Left forelimb (tissue), 1 donor: ENCODE results near the gene CENPX.
A peak's percentile ranks its signal among the peaks of the same experiment; 100 is the strongest.
"Not testable (repeated sequence)": the region's sequence is repeated elsewhere in the genome, so short reads cannot be mapped to it uniquely, and the experiment has no call there.

Experiments used
- DNase-seq: peaks from one replicate; pipeline ENCODE4 v3.0.0-alpha.2; 2018; ENCODE audit warnings: low spot score

CENPX gene

GRCh38 chr17:82039695-82040299 lies 17.1 kb upstream of the CENPX start:
- DNase-seq: no peak

- not testable (repeated sequence) for DNase-seq
These were observed 16.2 kb upstream of the CENPX start for GRCh38 chr17:82038796-82039409.

GRCh38 chr17:82037889-82038195 lies 15.2 kb upstream of the CENPX start:
- DNase-seq: no peak

GRCh38 chr17:82037092-82037888 lies 14.6 kb upstream of the CENPX start, which contains the start of gene DCXR:
Gene DCXR (minus strand): TSS chr17:82037697. CDS start chr17:82037682, 15 bp downstream.
- DNase-seq: peak; percentile 96

- no peak for DNase-seq
These were observed 14.0 kb upstream of the CENPX start for GRCh38 chr17:82036634-82037091.

- DNase-seq: no peak
These were observed 13.4 kb upstream of the CENPX start for GRCh38 chr17:82035956-82036633.

GRCh38 chr17:82035488-82035887 lies 12.8 kb upstream of the CENPX start:
- DNase-seq: no peak

- DNase-seq: no peak
These were observed 11.8 kb upstream of the CENPX start for GRCh38 chr17:82034371-82035011.

- no peak for DNase-seq
These were observed 10.8 kb upstream of the CENPX start for GRCh38 chr17:82033359-82034085.

- DNase-seq: no peak
These were observed 9.4 kb upstream of the CENPX start for GRCh38 chr17:82031885-82032627.

- no peak for DNase-seq
These were observed 8.7 kb upstream of the CENPX start, which contains the start of gene RAC3 for GRCh38 chr17:82031303-82031884. Gene RAC3 (plus strand): TSS chr17:82031678. CDS start chr17:82031762, 84 bp downstream.

GRCh38 chr17:82030470-82031302 lies 8.0 kb upstream of the CENPX start:
- DNase-seq: peak; percentile 90

GRCh38 chr17:82029990-82030469 lies 7.4 kb upstream of the CENPX start:
- no peak for DNase-seq

- no peak for DNase-seq
These were observed 6.7 kb upstream of the CENPX start for GRCh38 chr17:82029391-82029790.

GRCh38 chr17:82028966-82029365 lies 6.3 kb upstream of the CENPX start:
- DNase-seq: no peak

- DNase-seq: no peak
These were observed 5.6 kb upstream of the CENPX start for GRCh38 chr17:82028246-82028645.

GRCh38 chr17:82025401-82026107 lies 2.9 kb upstream of the CENPX start:
- DNase-seq: no peak

GRCh38 chr17:82024859-82025258 lies 2.2 kb upstream of the CENPX start:
- no peak for DNase-seq
